ENCODE measurements around the gene IGSF3. TPM values are rescaled to one million over a fixed set of nuclear protein-coding genes. Genes with fewer than 3 reads are reported as not detected.
"Not testable (repeated sequence)": the region's sequence is repeated elsewhere in the genome, so short reads cannot be mapped to it uniquely, and the experiment has no call there.

IGSF3 gene
- total RNA-seq, 2 experiments from 2014 or later = 0.08 to 0.22 TPM

GRCh38 chr1:116645802-116646672 is 21.5 kb downstream of the IGSF3 start:
- H3K4me1 ChIP-seq (ENCODE audit: insufficient read depth, low read length); POLR2A ChIA-PET; H3K27me3 ChIP-seq (ENCODE audit: control insufficient read depth in 1 of 2, insufficient read depth in 2 of 2, low read length in 2 of 2); H3K4me3 Mint-ChIP-seq; H3K36me3 Mint-ChIP-seq (ENCODE audit: low read depth); H3K4me3 ChIP-seq (ENCODE audit: low read length); H3K27ac ChIP-seq (ENCODE audit: low read depth in 1 of 2, low read length in 2 of 2); H3K9me3 Mint-ChIP-seq; H3K27ac Mint-ChIP-seq; H3K36me3 ChIP-seq (ENCODE audit: insufficient read depth, low read length); H3K27me3 Mint-ChIP-seq; H3K4me1 Mint-ChIP-seq (ENCODE audit: low read depth); ATAC-seq (ENCODE audit: poor library complexity); H3K9me3 ChIP-seq (ENCODE audit: control insufficient read depth in 1 of 2, insufficient read depth in 1 of 2, low read length in 2 of 2); CTCF ChIA-PET; intact Hi-C loops (cut with DNase I, micrococcal nuclease); DNase-seq: not testable (repeated sequence)

DNA sequence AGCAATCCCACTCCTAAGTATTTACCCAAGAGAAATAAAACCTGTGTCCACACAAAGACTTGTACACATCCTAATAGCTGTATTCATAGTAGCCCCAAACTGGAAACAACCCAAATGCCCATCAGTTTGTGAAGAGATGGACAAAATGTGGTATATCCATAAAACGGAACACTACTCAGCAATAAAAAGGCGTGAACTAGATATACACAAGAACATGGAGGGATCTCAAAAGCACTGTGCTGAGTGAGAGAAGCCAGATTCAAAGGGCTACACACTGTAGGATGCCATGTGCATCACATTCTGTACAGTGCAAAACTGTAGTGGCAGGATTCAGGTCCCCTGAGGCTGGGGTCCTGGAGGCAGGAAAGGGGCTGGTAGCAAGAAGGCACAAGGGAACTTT is 22.5 kb downstream of the IGSF3 start:
- POLR2A ChIA-PET, H3K27ac Mint-ChIP-seq: not testable (repeated sequence)

GRCh38 chr1:116644096-116644495 is 23.4 kb downstream of the IGSF3 start:
- H3K9me3 Mint-ChIP-seq; intact Hi-C loops (cut with DNase I, micrococcal nuclease); H3K27ac Mint-ChIP-seq; H3K36me3 Mint-ChIP-seq (ENCODE audit: low read depth); H3K27me3 Mint-ChIP-seq; H3K27me3 ChIP-seq (ENCODE audit: control insufficient read depth in 1 of 2, insufficient read depth in 2 of 2, low read length in 2 of 2); H3K4me3 ChIP-seq (ENCODE audit: low read length); H3K4me1 ChIP-seq (ENCODE audit: insufficient read depth, low read length); H3K4me1 Mint-ChIP-seq (ENCODE audit: low read depth); CTCF ChIA-PET; POLR2A ChIA-PET; ATAC-seq (ENCODE audit: poor library complexity); H3K9me3 ChIP-seq (ENCODE audit: control insufficient read depth in 1 of 2, insufficient read depth in 1 of 2, low read length in 2 of 2); H3K27ac ChIP-seq (ENCODE audit: low read depth in 1 of 2, low read length in 2 of 2); DNase-seq; H3K36me3 ChIP-seq (ENCODE audit: insufficient read depth, low read length); H3K4me3 Mint-ChIP-seq: not testable (repeated sequence)

More for the DNA sequence above, 22.5 kb downstream of the IGSF3 start:
- H3K4me1 ChIP-seq (ENCODE audit: insufficient read depth, low read length); H3K27ac ChIP-seq (ENCODE audit: low read depth in 1 of 2, low read length in 2 of 2); CTCF ChIA-PET; H3K36me3 Mint-ChIP-seq (ENCODE audit: low read depth); DNase-seq; ATAC-seq (ENCODE audit: poor library complexity); intact Hi-C loops (cut with DNase I, micrococcal nuclease); H3K4me3 ChIP-seq (ENCODE audit: low read length); H3K9me3 Mint-ChIP-seq; H3K27me3 ChIP-seq (ENCODE audit: control insufficient read depth in 1 of 2, insufficient read depth in 2 of 2, low read length in 2 of 2); H3K4me3 Mint-ChIP-seq; H3K27me3 Mint-ChIP-seq; H3K9me3 ChIP-seq (ENCODE audit: control insufficient read depth in 1 of 2, insufficient read depth in 1 of 2, low read length in 2 of 2); H3K36me3 ChIP-seq (ENCODE audit: insufficient read depth, low read length); H3K4me1 Mint-ChIP-seq (ENCODE audit: low read depth): not testable (repeated sequence)

- H3K27me3 ChIP-seq (ENCODE audit: control insufficient read depth in 1 of 2, insufficient read depth in 2 of 2, low read length in 2 of 2); CTCF ChIA-PET; H3K36me3 ChIP-seq (ENCODE audit: insufficient read depth, low read length); intact Hi-C loops (cut with DNase I, micrococcal nuclease); H3K4me3 Mint-ChIP-seq; H3K36me3 Mint-ChIP-seq (ENCODE audit: low read depth); H3K27me3 Mint-ChIP-seq; H3K27ac Mint-ChIP-seq; ATAC-seq (ENCODE audit: poor library complexity); H3K4me3 ChIP-seq (ENCODE audit: low read length); H3K4me1 Mint-ChIP-seq (ENCODE audit: low read depth); H3K4me1 ChIP-seq (ENCODE audit: insufficient read depth, low read length); POLR2A ChIA-PET; H3K9me3 Mint-ChIP-seq; H3K9me3 ChIP-seq (ENCODE audit: control insufficient read depth in 1 of 2, insufficient read depth in 1 of 2, low read length in 2 of 2); H3K27ac ChIP-seq (ENCODE audit: low read depth in 1 of 2, low read length in 2 of 2); DNase-seq: not testable (repeated sequence)
Observed at GRCh38 chr1:116643281-116643751, 24.2 kb downstream of the IGSF3 start.

DNA sequence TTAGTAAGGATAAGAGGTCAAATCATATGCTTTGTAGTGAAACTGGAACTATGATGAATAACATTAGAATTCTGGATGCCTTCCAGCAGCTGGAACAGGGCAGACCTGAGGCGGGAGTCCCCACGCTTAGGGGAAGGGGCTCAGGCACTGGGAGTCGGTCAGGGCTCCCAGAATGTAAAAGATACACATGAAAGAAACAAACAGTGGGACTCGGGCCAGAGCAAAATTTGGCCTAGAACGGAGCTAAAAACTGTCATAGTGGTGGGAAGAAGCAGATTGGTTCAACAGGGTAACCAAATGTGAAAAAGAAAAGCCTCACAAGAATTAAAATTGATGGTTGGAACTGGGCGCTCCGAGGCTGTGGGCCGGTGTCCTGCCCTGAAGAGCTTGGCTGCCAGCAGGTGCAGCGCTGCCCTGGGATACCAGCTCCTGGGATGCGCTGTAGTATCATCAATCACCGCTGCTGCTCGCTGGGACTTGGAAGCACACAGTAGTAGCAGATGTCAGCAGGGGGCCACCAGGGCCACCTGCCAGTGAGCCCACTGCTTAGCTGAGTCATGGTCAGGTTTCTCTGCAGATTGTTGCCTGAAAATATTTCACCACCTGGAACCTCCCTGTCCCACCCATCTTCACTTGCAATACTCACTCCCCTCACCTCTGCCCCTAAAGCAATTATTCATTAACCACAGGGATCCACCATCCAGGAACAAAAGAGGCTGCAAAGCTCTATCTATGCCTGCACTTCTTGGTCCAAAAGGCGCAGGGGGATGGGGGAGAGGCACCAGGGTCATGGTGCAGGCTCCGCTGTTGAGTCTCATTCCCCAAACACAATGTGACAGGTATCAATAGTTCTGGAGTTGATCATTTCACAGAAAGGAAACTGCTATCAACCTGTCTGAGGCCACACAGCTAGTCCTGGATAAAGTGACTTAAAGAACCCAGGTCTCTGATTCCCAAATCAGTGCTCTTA is 24.9 kb downstream of the IGSF3 start:
- POLR2A ChIA-PET; H3K4me3 ChIP-seq (ENCODE audit: low read length); intact Hi-C loops (cut with DNase I, micrococcal nuclease); H3K36me3 ChIP-seq (ENCODE audit: insufficient read depth, low read length); H3K4me3 Mint-ChIP-seq; H3K27ac Mint-ChIP-seq; H3K9me3 ChIP-seq (ENCODE audit: control insufficient read depth in 1 of 2, insufficient read depth in 1 of 2, low read length in 2 of 2); H3K27ac ChIP-seq (ENCODE audit: low read depth in 1 of 2, low read length in 2 of 2); H3K27me3 ChIP-seq (ENCODE audit: control insufficient read depth in 1 of 2, insufficient read depth in 2 of 2, low read length in 2 of 2); DNase-seq; CTCF ChIA-PET; H3K36me3 Mint-ChIP-seq (ENCODE audit: low read depth); H3K4me1 Mint-ChIP-seq (ENCODE audit: low read depth); H3K27me3 Mint-ChIP-seq; H3K4me1 ChIP-seq (ENCODE audit: insufficient read depth, low read length); ATAC-seq (ENCODE audit: poor library complexity); H3K9me3 Mint-ChIP-seq: not testable (repeated sequence)

GRCh38 chr1:116637583-116637982 is 29.9 kb downstream of the IGSF3 start:
- intact Hi-C loops (cut with DNase I, micrococcal nuclease); H3K9me3 Mint-ChIP-seq; H3K36me3 ChIP-seq (ENCODE audit: insufficient read depth, low read length); H3K36me3 Mint-ChIP-seq (ENCODE audit: low read depth); H3K4me1 Mint-ChIP-seq (ENCODE audit: low read depth); ATAC-seq (ENCODE audit: poor library complexity); H3K4me3 Mint-ChIP-seq; H3K27ac Mint-ChIP-seq; H3K27me3 Mint-ChIP-seq; POLR2A ChIA-PET; H3K9me3 ChIP-seq (ENCODE audit: control insufficient read depth in 1 of 2, insufficient read depth in 1 of 2, low read length in 2 of 2); DNase-seq; H3K27me3 ChIP-seq (ENCODE audit: control insufficient read depth in 1 of 2, insufficient read depth in 2 of 2, low read length in 2 of 2); H3K4me3 ChIP-seq (ENCODE audit: low read length); CTCF ChIA-PET; H3K27ac ChIP-seq (ENCODE audit: low read depth in 1 of 2, low read length in 2 of 2); H3K4me1 ChIP-seq (ENCODE audit: insufficient read depth, low read length): not testable (repeated sequence)
